ENCODE measurements around the gene CDH7.

Gene CDH7

GRCh38 chr18:65749841-65750240 is 971 bp upstream of the CDH7 start:
- H3K27me3 ChIP-seq (replicated peaks; ENCODE audit: control insufficient read depth, insufficient read depth, low read length, poor library complexity, severe bottlenecking), result no peaks in the 10 kb centered on the region
- H3K4me3 ChIP-seq (ENCODE audit: insufficient read depth, low read depth, low read length, poor library complexity, severe bottlenecking), result no peak overlapping the region
- no peak for DNase-seq

GRCh38 chr18:65751155-65752085 is 608 bp downstream of the CDH7 start:
- Histone ChIP-seq H3K9me3 (ENCODE audit: control insufficient read depth, low read length) (no peaks in the 10 kb centered on the region), H3K27me3 (replicated peaks; ENCODE audit: control insufficient read depth, insufficient read depth, low read length, poor library complexity, severe bottlenecking) (no peaks in the 10 kb centered on the region), H3K4me3 (ENCODE audit: insufficient read depth, low read depth, low read length, poor library complexity, severe bottlenecking) (no peak overlapping the region), H3K27ac (ENCODE audit: insufficient read depth, low read length, poor library complexity, severe bottlenecking) (no peak overlapping the region), H3K4me1 (ENCODE audit: control insufficient read depth, insufficient read depth, low read length, poor library complexity, severe bottlenecking) (no peaks in the 10 kb centered on the region), H3K36me3 (ENCODE audit: control insufficient read depth, insufficient read depth, low read length) (no peaks in the 10 kb centered on the region)
- no peak for DNase-seq

More at GRCh38 chr18:65749841-65750240, 971 bp upstream of the CDH7 start:
- no peaks in the 10 kb centered on the region for H3K9me3 ChIP-seq (ENCODE audit: control insufficient read depth, low read length)
- no peaks in the 10 kb centered on the region for H3K36me3 ChIP-seq (ENCODE audit: control insufficient read depth, insufficient read depth, low read length)
- H3K27ac ChIP-seq (ENCODE audit: insufficient read depth, low read length, poor library complexity, severe bottlenecking), result no peak overlapping the region
- no peaks in the 10 kb centered on the region for H3K4me1 ChIP-seq (ENCODE audit: control insufficient read depth, insufficient read depth, low read length, poor library complexity, severe bottlenecking)

- Histone ChIP-seq H3K9me3 (ENCODE audit: control insufficient read depth, low read length) (no peaks in the 10 kb centered on the region), H3K27ac (ENCODE audit: insufficient read depth, low read length, poor library complexity, severe bottlenecking) (no peak overlapping the region), H3K4me3 (ENCODE audit: insufficient read depth, low read depth, low read length, poor library complexity, severe bottlenecking) (no peak overlapping the region), H3K4me1 (ENCODE audit: control insufficient read depth, insufficient read depth, low read length, poor library complexity, severe bottlenecking) (no peaks in the 10 kb centered on the region), H3K36me3 (ENCODE audit: control insufficient read depth, insufficient read depth, low read length) (no peaks in the 10 kb centered on the region), H3K27me3 (replicated peaks; ENCODE audit: control insufficient read depth, insufficient read depth, low read length, poor library complexity, severe bottlenecking) (no peaks in the 10 kb centered on the region)
- DNase-seq, result no peak
Measured at GRCh38 chr18:65752625-65753325, 2.0 kb downstream of the CDH7 start.

- no peaks in the 10 kb centered on the region for H3K9me3 ChIP-seq (ENCODE audit: control insufficient read depth, low read length)
- H3K27ac ChIP-seq (ENCODE audit: insufficient read depth, low read length, poor library complexity, severe bottlenecking), result no peak overlapping the region
- no peaks in the 10 kb centered on the region for H3K4me1 ChIP-seq (ENCODE audit: control insufficient read depth, insufficient read depth, low read length, poor library complexity, severe bottlenecking)
- no peaks in the 10 kb centered on the region for H3K36me3 ChIP-seq (ENCODE audit: control insufficient read depth, insufficient read depth, low read length)
- H3K4me3 ChIP-seq (ENCODE audit: insufficient read depth, low read depth, low read length, poor library complexity, severe bottlenecking), result no peak overlapping the region
- no peak for DNase-seq
- no peaks in the 10 kb centered on the region for H3K27me3 ChIP-seq (replicated peaks; ENCODE audit: control insufficient read depth, insufficient read depth, low read length, poor library complexity, severe bottlenecking)
Measured at GRCh38 chr18:65753520-65753919, 2.7 kb downstream of the CDH7 start.

GRCh38 chr18:65754121-65754520 is 3.3 kb downstream of the CDH7 start:
- Histone ChIP-seq H3K27me3 (replicated peaks; ENCODE audit: control insufficient read depth, insufficient read depth, low read length, poor library complexity, severe bottlenecking) (no peaks in the 10 kb centered on the region), H3K36me3 (ENCODE audit: control insufficient read depth, insufficient read depth, low read length) (no peaks in the 10 kb centered on the region), H3K4me1 (ENCODE audit: control insufficient read depth, insufficient read depth, low read length, poor library complexity, severe bottlenecking) (no peaks in the 10 kb centered on the region), H3K4me3 (ENCODE audit: insufficient read depth, low read depth, low read length, poor library complexity, severe bottlenecking) (no peak overlapping the region), H3K27ac (ENCODE audit: insufficient read depth, low read length, poor library complexity, severe bottlenecking) (no peak overlapping the region), H3K9me3 (ENCODE audit: control insufficient read depth, low read length) (no peaks in the 10 kb centered on the region)
- no peak for DNase-seq

GRCh38 chr18:65755616-65756015 is 4.8 kb downstream of the CDH7 start:
- no peak overlapping the region for H3K4me3 ChIP-seq (ENCODE audit: insufficient read depth, low read depth, low read length, poor library complexity, severe bottlenecking)
- no peaks in the 10 kb centered on the region for H3K36me3 ChIP-seq (ENCODE audit: control insufficient read depth, insufficient read depth, low read length)
- no peaks in the 10 kb centered on the region for H3K27me3 ChIP-seq (replicated peaks; ENCODE audit: control insufficient read depth, insufficient read depth, low read length, poor library complexity, severe bottlenecking)
- no peak for DNase-seq
- no peaks in the 10 kb centered on the region for H3K9me3 ChIP-seq (ENCODE audit: control insufficient read depth, low read length)
- no peak overlapping the region for H3K27ac ChIP-seq (ENCODE audit: insufficient read depth, low read length, poor library complexity, severe bottlenecking)
- H3K4me1 ChIP-seq (ENCODE audit: control insufficient read depth, insufficient read depth, low read length, poor library complexity, severe bottlenecking), result no peaks in the 10 kb centered on the region

- Histone ChIP-seq H3K27me3 (replicated peaks; ENCODE audit: control insufficient read depth, insufficient read depth, low read length, poor library complexity, severe bottlenecking) (no peaks in the 10 kb centered on the region), H3K4me3 (ENCODE audit: insufficient read depth, low read depth, low read length, poor library complexity, severe bottlenecking) (no peak overlapping the region), H3K9me3 (ENCODE audit: control insufficient read depth, low read length) (no peaks in the 10 kb centered on the region), H3K27ac (ENCODE audit: insufficient read depth, low read length, poor library complexity, severe bottlenecking) (no peak overlapping the region), H3K36me3 (ENCODE audit: control insufficient read depth, insufficient read depth, low read length) (no peaks in the 10 kb centered on the region), H3K4me1 (ENCODE audit: control insufficient read depth, insufficient read depth, low read length, poor library complexity, severe bottlenecking) (no peaks in the 10 kb centered on the region)
- no peak for DNase-seq
Measured at GRCh38 chr18:65760457-65760856, 9.6 kb downstream of the CDH7 start.

- H3K4me1 ChIP-seq (ENCODE audit: control insufficient read depth, insufficient read depth, low read length, poor library complexity, severe bottlenecking), result no peaks in the 10 kb centered on the region
- no peak overlapping the region for H3K4me3 ChIP-seq (ENCODE audit: insufficient read depth, low read depth, low read length, poor library complexity, severe bottlenecking)
- no peak for DNase-seq
Measured at GRCh38 chr18:65761636-65762295, 11.0 kb downstream of the CDH7 start.

GRCh38 chr18:65762556-65762955 is 11.7 kb downstream of the CDH7 start:
- H3K4me3 ChIP-seq (ENCODE audit: insufficient read depth, low read depth, low read length, poor library complexity, severe bottlenecking), result no peak overlapping the region
- DNase-seq, result no peak

More at GRCh38 chr18:65761636-65762295, 11.0 kb downstream of the CDH7 start:
- no peaks in the 10 kb centered on the region for H3K9me3 ChIP-seq (ENCODE audit: control insufficient read depth, low read length)
- no peaks in the 10 kb centered on the region for H3K36me3 ChIP-seq (ENCODE audit: control insufficient read depth, insufficient read depth, low read length)
- H3K27ac ChIP-seq (ENCODE audit: insufficient read depth, low read length, poor library complexity, severe bottlenecking), result no peak overlapping the region
- no peaks in the 10 kb centered on the region for H3K27me3 ChIP-seq (replicated peaks; ENCODE audit: control insufficient read depth, insufficient read depth, low read length, poor library complexity, severe bottlenecking)

More at GRCh38 chr18:65762556-65762955, 11.7 kb downstream of the CDH7 start:
- no peaks in the 10 kb centered on the region for H3K4me1 ChIP-seq (ENCODE audit: control insufficient read depth, insufficient read depth, low read length, poor library complexity, severe bottlenecking)
- no peak overlapping the region for H3K27ac ChIP-seq (ENCODE audit: insufficient read depth, low read length, poor library complexity, severe bottlenecking)
- H3K9me3 ChIP-seq (ENCODE audit: control insufficient read depth, low read length), result no peaks in the 10 kb centered on the region
- H3K36me3 ChIP-seq (ENCODE audit: control insufficient read depth, insufficient read depth, low read length), result no peaks in the 10 kb centered on the region
- H3K27me3 ChIP-seq (replicated peaks; ENCODE audit: control insufficient read depth, insufficient read depth, low read length, poor library complexity, severe bottlenecking), result no peaks in the 10 kb centered on the region
